Measurements from ENCODE around the gene FHAD1.

DNA sequence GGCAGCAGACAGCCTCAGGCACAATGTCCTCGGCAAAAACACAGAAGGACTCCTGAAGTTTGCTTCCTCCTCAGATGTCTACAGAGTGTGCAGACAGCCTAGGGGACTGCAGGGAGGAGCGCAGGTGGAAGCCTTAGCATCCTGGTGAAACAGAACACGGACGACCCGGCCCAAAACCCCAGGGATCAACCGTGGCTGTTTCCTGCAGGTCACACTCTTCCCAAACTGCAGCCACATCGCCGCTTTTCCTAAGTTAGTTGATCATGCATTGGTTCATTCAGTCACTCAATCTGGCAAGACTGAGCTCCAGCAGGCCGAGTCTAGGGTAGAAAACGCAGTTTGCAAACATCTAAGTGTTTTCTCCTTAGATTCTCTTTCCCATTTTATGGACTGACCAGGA, 33.4 kb downstream of the FHAD1 start:
- TF ChIP-seq, protein P1, sequence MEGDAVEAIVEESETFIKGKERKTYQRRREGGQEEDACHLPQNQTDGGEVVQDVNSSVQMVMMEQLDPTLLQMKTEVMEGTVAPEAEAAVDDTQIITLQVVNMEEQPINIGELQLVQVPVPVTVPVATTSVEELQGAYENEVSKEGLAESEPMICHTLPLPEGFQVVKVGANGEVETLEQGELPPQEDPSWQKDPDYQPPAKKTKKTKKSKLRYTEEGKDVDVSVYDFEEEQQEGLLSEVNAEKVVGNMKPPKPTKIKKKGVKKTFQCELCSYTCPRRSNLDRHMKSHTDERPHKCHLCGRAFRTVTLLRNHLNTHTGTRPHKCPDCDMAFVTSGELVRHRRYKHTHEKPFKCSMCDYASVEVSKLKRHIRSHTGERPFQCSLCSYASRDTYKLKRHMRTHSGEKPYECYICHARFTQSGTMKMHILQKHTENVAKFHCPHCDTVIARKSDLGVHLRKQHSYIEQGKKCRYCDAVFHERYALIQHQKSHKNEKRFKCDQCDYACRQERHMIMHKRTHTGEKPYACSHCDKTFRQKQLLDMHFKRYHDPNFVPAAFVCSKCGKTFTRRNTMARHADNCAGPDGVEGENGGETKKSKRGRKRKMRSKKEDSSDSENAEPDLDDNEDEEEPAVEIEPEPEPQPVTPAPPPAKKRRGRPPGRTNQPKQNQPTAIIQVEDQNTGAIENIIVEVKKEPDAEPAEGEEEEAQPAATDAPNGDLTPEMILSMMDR (IDR thresholded peaks at IDR 0.05; ENCODE audit: low read depth, low read length, missing input control): no peak
- TF ChIP-seq RXRA (IDR thresholded peaks at IDR 0.05) (no peak), GABPA (IDR thresholded peaks at IDR 0.05 in 1 of 2, conservative IDR thresholded peaks at IDR 0.05 in 1 of 2) (no peak), EGR1 (IDR thresholded peaks at IDR 0.05; ENCODE audit: low read depth in 2 of 2) (no peak), JUND (IDR thresholded peaks at IDR 0.05) (no peak), TAF1 (conservative IDR thresholded peaks at IDR 0.05) (no peak)
- TF ChIP-seq, protein P2, sequence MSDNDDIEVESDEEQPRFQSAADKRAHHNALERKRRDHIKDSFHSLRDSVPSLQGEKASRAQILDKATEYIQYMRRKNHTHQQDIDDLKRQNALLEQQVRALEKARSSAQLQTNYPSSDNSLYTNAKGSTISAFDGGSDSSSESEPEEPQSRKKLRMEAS (IDR thresholded peaks at IDR 0.05): no peak
- TF ChIP-seq, protein P3, sequence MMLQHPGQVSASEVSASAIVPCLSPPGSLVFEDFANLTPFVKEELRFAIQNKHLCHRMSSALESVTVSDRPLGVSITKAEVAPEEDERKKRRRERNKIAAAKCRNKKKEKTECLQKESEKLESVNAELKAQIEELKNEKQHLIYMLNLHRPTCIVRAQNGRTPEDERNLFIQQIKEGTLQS (IDR thresholded peaks at IDR 0.05): no peak

Measured in liver (tissue), 3 donors.